Panc1 (cell line): ENCODE results near the gene FBN1.

Source experiments
- POLR2AphosphoS5 ChIP-seq: IDR thresholded peaks from 2 replicates; pipeline ENCODE4 v1.6.1; 2012; ENCODE audit warnings: mild to moderate bottlenecking, low read depth, low read length, moderate library complexity
- SIN3A ChIP-seq: IDR thresholded peaks from 2 replicates; pipeline ENCODE4 v1.6.1; 2012; ENCODE audit warnings: low read depth, mild to moderate bottlenecking, low read length, moderate library complexity, borderline replicate concordance; ENCODE audit not compliant: insufficient read depth
- TCF7L2 ChIP-seq: IDR thresholded peaks from 2 replicates; pipeline ENCODE4 v1.6.1; 2011; ENCODE audit warnings: mild to moderate bottlenecking, low read depth, low read length, inconsistent platforms
- TF ChIP-seq, protein P1 (sequence below): fragments of 450-650 bp; IDR thresholded peaks from 2 replicates; pipeline ENCODE4 v1.5.1; 2017; ENCODE audit warnings: mild to moderate bottlenecking
- TF ChIP-seq, protein P2 (sequence below), 2 experiments: IDR thresholded peaks; 2 replicates each; pipeline ENCODE4 v1.6.1; 2011 to 2012; ENCODE audit warnings: low read depth in 2 of 2, control low read depth in 1 of 2, low read length in 1 of 2, mild to moderate bottlenecking in 1 of 2, moderate library complexity in 1 of 2; ENCODE audit not compliant: insufficient read depth in 1 of 2

DNA sequence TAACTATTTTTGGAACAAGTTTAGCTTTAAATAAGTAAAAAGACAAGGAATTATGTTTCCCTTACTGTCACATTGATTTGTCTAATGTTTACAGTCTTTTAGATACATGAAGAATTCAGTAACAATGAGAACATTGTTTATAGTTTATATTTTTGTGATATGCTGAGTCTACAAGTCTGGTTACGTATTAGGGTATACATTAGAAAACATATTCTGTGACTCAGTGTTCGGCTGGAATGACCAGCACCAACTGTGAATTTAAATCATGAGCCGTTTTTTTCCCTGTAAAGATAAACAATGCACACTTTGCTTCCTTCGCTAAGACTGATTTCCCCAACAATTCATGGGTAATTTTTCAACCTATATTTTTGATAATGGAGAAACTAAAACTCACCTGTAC, 182.8 kb downstream of the FBN1 start:
- TF ChIP-seq, protein P1, sequence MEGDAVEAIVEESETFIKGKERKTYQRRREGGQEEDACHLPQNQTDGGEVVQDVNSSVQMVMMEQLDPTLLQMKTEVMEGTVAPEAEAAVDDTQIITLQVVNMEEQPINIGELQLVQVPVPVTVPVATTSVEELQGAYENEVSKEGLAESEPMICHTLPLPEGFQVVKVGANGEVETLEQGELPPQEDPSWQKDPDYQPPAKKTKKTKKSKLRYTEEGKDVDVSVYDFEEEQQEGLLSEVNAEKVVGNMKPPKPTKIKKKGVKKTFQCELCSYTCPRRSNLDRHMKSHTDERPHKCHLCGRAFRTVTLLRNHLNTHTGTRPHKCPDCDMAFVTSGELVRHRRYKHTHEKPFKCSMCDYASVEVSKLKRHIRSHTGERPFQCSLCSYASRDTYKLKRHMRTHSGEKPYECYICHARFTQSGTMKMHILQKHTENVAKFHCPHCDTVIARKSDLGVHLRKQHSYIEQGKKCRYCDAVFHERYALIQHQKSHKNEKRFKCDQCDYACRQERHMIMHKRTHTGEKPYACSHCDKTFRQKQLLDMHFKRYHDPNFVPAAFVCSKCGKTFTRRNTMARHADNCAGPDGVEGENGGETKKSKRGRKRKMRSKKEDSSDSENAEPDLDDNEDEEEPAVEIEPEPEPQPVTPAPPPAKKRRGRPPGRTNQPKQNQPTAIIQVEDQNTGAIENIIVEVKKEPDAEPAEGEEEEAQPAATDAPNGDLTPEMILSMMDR = no peak
- no peak for TF ChIP-seq POLR2AphosphoS5
- TF ChIP-seq, protein P2, sequence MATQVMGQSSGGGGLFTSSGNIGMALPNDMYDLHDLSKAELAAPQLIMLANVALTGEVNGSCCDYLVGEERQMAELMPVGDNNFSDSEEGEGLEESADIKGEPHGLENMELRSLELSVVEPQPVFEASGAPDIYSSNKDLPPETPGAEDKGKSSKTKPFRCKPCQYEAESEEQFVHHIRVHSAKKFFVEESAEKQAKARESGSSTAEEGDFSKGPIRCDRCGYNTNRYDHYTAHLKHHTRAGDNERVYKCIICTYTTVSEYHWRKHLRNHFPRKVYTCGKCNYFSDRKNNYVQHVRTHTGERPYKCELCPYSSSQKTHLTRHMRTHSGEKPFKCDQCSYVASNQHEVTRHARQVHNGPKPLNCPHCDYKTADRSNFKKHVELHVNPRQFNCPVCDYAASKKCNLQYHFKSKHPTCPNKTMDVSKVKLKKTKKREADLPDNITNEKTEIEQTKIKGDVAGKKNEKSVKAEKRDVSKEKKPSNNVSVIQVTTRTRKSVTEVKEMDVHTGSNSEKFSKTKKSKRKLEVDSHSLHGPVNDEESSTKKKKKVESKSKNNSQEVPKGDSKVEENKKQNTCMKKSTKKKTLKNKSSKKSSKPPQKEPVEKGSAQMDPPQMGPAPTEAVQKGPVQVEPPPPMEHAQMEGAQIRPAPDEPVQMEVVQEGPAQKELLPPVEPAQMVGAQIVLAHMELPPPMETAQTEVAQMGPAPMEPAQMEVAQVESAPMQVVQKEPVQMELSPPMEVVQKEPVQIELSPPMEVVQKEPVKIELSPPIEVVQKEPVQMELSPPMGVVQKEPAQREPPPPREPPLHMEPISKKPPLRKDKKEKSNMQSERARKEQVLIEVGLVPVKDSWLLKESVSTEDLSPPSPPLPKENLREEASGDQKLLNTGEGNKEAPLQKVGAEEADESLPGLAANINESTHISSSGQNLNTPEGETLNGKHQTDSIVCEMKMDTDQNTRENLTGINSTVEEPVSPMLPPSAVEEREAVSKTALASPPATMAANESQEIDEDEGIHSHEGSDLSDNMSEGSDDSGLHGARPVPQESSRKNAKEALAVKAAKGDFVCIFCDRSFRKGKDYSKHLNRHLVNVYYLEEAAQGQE (IDR thresholded peaks at IDR 0.05; ENCODE audit: insufficient read depth in 1 of 2, low read depth in 2 of 2, low read length in 1 of 2) = no peak
- TF ChIP-seq SIN3A = no peak
- TF ChIP-seq TCF7L2 = no peak
